ACHN (cell line): ENCODE results near the gene PSMD13.
"Not testable (repeated sequence)": the region's sequence is repeated elsewhere in the genome, so short reads cannot be mapped to it uniquely, and the experiment has no call there.

Experiments
- DNase-seq: peaks from one replicate; pipeline ENCODE4 v3.0.0-alpha.2; 2015
- in situ Hi-C: cut with HindIII; loops from 2 replicates; pipeline ENCODE4 v1.10.0; 2017; ENCODE audit warnings: low sequenced_read_pairs, low pct_ligation_motif_present, low pct_unique_long_range_greater_than_20kb

Gene PSMD13

GRCh38 chr11:212150-213100, 24.4 kb upstream of the PSMD13 start:
- in situ Hi-C loops, result no loop called here
- no peak for DNase-seq

- in situ Hi-C loops, result no loop called here
- no peak for DNase-seq
Observed at GRCh38 chr11:213111-213510, 23.7 kb upstream of the PSMD13 start.

GRCh38 chr11:214083-214482, 22.7 kb upstream of the PSMD13 start:
- DNase-seq, result no peak
- in situ Hi-C loops, result no loop called here

GRCh38 chr11:215581-216037, 21.2 kb upstream of the PSMD13 start:
- in situ Hi-C loops, result no loop called here
- DNase-seq, result no peak

- in situ Hi-C loops, result no loop called here
- DNase-seq, result no peak
Observed at GRCh38 chr11:216081-216974, 20.4 kb upstream of the PSMD13 start.

GRCh38 chr11:217704-218103, 19.1 kb upstream of the PSMD13 start:
- no peak for DNase-seq
- in situ Hi-C loops, result no loop called here

- in situ Hi-C loops, result no loop called here
- DNase-seq, result no peak
Observed at GRCh38 chr11:218815-219593, 17.8 kb upstream of the PSMD13 start.

DNA sequence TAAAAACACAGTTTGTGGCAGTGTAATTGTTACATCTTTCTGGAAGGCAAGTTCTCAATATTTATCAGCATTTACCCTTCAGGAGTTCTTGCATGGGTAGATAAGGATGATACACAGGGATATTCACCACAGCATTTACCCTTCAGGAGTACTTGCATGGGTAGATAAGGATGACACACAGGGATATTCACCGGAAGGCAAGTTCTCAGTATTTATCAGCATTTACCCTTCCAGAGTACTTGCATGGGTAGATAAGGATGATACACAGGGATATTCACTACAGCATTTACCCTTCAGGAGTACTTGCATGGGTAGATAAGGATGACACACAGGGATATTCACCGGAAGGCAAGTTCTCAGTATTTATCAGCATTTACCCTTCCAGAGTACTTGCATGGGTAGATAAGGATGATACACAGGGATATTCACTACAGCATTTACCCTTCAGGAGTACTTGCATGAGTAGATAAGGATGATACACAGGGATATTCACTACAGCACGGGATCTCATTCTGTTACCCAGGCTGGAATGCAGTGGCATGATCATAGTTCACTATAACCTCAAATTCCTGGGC, 16.0 kb upstream of the PSMD13 start:
- DNase-seq, in situ Hi-C loops: not testable (repeated sequence)

GRCh38 chr11:221539-221938, 15.2 kb upstream of the PSMD13 start:
- in situ Hi-C loops, result no loop called here
- DNase-seq, result no peak

- no peak for DNase-seq
- in situ Hi-C loops, result no loop called here
Observed at GRCh38 chr11:221998-222789, 14.6 kb upstream of the PSMD13 start.

GRCh38 chr11:223026-223789, 13.6 kb upstream of the PSMD13 start:
- in situ Hi-C loops, result no loop called here
- no peak for DNase-seq

GRCh38 chr11:223884-224283, 12.9 kb upstream of the PSMD13 start:
- no peak for DNase-seq
- in situ Hi-C loops, result no loop called here

DNA sequence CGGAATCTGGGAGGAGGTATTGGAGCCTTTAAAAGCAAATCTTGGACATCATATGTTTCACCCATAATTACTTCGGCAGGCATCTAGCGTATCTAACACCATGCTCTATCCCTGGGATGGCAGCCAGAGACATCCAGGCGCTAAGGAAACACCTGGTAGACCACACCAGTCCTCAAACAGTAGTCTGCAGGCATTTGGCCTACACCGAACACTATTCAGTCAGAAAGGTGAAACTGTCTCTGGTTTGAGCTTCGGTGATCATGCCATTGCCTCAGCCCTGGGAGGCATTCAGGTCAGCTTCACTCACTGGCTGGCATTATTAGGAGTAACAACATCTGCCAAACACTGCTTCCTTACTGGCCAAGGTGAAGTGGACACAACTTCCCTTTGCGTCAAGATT, 12.4 kb upstream of the PSMD13 start:
- no peak for DNase-seq
- in situ Hi-C loops, result no loop called here

DNA sequence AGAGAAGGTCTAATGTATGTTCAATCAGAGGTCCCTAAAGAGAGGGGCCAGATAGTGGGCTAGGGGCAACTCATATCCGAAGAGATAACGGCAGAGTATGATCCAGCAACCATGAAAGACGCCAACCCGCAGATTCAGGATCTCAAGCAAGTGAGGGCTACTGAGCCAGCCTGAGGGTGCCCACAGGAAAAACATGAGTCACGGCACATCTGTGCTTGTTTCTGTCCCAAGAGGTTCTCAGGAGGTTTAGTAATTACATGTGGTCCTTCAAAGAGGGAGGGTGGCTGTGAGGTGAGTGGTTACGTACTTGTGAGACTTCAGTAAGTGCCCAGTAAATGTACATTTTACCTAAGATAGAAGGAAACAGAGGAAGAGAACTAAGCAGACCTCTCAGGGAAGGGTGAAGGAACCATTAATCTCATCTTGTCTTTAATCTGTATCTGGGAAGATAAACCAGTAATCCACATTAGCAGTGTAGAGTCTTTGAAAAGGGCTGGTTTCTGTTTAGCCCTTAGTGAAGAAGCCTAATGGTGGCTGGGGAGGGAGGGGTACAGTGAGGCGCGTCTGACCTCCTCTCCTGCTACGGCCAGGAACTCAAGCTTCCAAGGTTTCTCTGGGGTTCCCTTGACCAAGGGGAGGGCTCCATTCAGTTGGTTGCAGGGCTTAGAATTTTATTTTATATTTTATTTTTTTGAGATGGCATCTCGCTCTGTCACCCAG, 10.9 kb upstream of the PSMD13 start:
- in situ Hi-C loops, result no loop called here
- DNase-seq, result no peak

DNA sequence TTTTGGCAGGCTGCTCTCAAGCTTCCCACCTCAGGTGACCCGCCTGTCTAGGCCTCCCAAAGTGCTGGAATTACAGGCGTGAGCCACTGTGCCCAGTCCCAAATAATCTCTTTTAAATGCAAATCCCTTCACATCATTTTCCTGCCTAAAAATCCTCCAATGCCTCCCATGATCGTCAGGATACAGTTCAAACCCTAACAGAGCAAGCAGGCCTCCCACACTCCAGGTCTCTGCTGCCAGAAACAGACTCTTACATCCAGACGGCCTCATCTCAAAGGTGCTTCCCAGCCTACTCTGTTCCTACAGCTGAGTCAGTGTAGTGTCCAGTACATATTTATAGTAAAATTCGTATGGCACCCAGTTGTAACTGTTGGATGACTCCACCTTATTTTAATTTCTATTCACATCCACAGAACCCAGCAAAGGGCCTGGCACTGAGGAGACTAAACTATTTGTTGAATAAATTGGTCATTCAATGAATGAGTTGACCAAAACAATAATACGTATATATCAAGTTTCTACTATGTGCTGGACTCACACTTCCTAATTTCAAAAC, 8.9 kb upstream of the PSMD13 start:
- in situ Hi-C loops, result no loop called here
- DNase-seq, result no peak

- in situ Hi-C loops, result no loop called here
- DNase-seq, result no peak
Observed at GRCh38 chr11:230431-230830, 6.3 kb upstream of the PSMD13 start.
